Measurements from ENCODE around the gene ATE1.

The ATE1 gene

GRCh38 chr10:121803611-121804010 lies 124.2 kb downstream of the ATE1 start:
- Histone ChIP-seq H3K27ac (ENCODE audit: low read depth, low read length) (no peak overlapping the region), H3K36me3 (ENCODE audit: insufficient read depth, low read length) (no peaks in the 10 kb centered on the region), H3K9ac (ENCODE audit: low read length) (no peak overlapping the region), H3K4me3 (ENCODE audit: low read depth in 1 of 2, low read length in 2 of 2) (no peak overlapping the region), H3K4me1 (ENCODE audit: insufficient read depth, low read length) (no peaks in the 10 kb centered on the region), H3K9me3 (ENCODE audit: low read length) (no peaks in the 10 kb centered on the region), H3K27me3 (ENCODE audit: control insufficient read depth in 1 of 2, insufficient read depth in 2 of 2, low read length in 2 of 2) (no peaks in the 10 kb centered on the region)

- Histone ChIP-seq H3K9ac (ENCODE audit: low read length) (no peak overlapping the region), H3K36me3 (ENCODE audit: insufficient read depth, low read length) (no peaks in the 10 kb centered on the region), H3K27me3 (ENCODE audit: control insufficient read depth in 1 of 2, insufficient read depth in 2 of 2, low read length in 2 of 2) (no peaks in the 10 kb centered on the region), H3K9me3 (ENCODE audit: low read length) (no peaks in the 10 kb centered on the region), H3K4me1 (ENCODE audit: insufficient read depth, low read length) (no peaks in the 10 kb centered on the region), H3K27ac (ENCODE audit: low read depth, low read length) (no peak overlapping the region), H3K4me3 (ENCODE audit: low read depth in 1 of 2, low read length in 2 of 2) (no peak overlapping the region)
These were observed 127.0 kb downstream of the ATE1 start for GRCh38 chr10:121800831-121801230.

- Histone ChIP-seq H3K27ac (ENCODE audit: low read depth, low read length) (no peak overlapping the region), H3K4me3 (ENCODE audit: low read depth in 1 of 2, low read length in 2 of 2) (no peak overlapping the region), H3K4me1 (ENCODE audit: insufficient read depth, low read length) (no peaks in the 10 kb centered on the region)
These were observed 127.7 kb downstream of the ATE1 start for GRCh38 chr10:121800146-121800545.

DNA sequence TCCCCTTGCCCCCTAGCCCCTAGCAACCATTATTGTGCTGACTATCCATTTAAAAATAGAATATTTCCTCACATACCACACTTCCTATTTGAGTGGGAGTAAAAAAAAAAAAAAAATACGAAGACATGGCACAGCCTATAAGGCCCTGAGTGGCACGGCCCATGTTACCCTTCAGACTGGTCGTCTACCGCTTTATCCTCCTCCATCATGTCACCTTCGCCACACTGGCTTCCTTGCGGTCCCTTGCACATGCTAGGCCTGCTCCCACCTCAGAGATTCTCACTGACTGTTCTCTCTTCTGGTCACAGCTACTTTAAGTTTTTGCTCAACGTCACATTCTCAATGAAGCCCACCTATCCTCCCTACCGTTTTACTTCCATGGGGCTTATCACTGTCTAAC lies 130.3 kb downstream of the ATE1 start:
- Histone ChIP-seq H3K4me1 (ENCODE audit: insufficient read depth, low read length) (no peaks in the 10 kb centered on the region), H3K36me3 (ENCODE audit: insufficient read depth, low read length) (no peaks in the 10 kb centered on the region), H3K27me3 (ENCODE audit: control insufficient read depth in 1 of 2, insufficient read depth in 2 of 2, low read length in 2 of 2) (no peaks in the 10 kb centered on the region)

More at GRCh38 chr10:121800146-121800545, 127.7 kb downstream of the ATE1 start:
- Histone ChIP-seq H3K36me3 (ENCODE audit: insufficient read depth, low read length) (no peaks in the 10 kb centered on the region), H3K9me3 (ENCODE audit: low read length) (no peaks in the 10 kb centered on the region), H3K27me3 (ENCODE audit: control insufficient read depth in 1 of 2, insufficient read depth in 2 of 2, low read length in 2 of 2) (no peaks in the 10 kb centered on the region), H3K9ac (ENCODE audit: low read length) (no peak overlapping the region)

DNA sequence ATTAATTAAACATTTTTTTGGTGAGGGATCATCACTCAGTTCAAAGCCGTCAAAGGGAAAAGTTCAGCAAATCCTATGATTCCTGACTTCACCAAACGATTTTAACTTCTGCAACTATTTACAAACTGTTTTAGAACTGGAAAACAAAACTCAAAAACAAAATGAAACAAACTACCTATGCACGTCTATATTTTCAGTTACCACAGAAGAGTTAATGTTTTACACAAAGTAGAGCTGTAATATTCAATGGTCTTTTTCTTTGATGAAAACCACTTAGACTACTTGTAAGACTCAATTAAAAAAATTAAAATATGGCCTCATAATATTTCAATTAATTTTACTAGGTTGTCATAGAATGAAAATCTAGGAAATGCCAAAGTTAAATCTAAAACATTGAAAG lies 131.5 kb downstream of the ATE1 start:
- no peak overlapping the region for H3K9ac ChIP-seq (ENCODE audit: low read length)
- H3K4me1 ChIP-seq (ENCODE audit: insufficient read depth, low read length), result no peaks in the 10 kb centered on the region
- H3K36me3 ChIP-seq (ENCODE audit: insufficient read depth, low read length), result no peaks in the 10 kb centered on the region
- H3K9me3 ChIP-seq (ENCODE audit: low read length), result no peaks in the 10 kb centered on the region
- no peak overlapping the region for H3K4me3 ChIP-seq (ENCODE audit: low read depth in 1 of 2, low read length in 2 of 2)
- H3K27me3 ChIP-seq (ENCODE audit: control insufficient read depth in 1 of 2, insufficient read depth in 2 of 2, low read length in 2 of 2), result no peaks in the 10 kb centered on the region
- H3K27ac ChIP-seq (ENCODE audit: low read depth, low read length), result no peak overlapping the region

More for the DNA sequence above, 130.3 kb downstream of the ATE1 start:
- H3K9me3 ChIP-seq (ENCODE audit: low read length), result no peaks in the 10 kb centered on the region
- no peak overlapping the region for H3K4me3 ChIP-seq (ENCODE audit: low read depth in 1 of 2, low read length in 2 of 2)
- no peak overlapping the region for H3K9ac ChIP-seq (ENCODE audit: low read length)
- H3K27ac ChIP-seq (ENCODE audit: low read depth, low read length), result no peak overlapping the region

GRCh38 chr10:121792198-121792597 lies 135.6 kb downstream of the ATE1 start:
- H3K4me3 ChIP-seq (ENCODE audit: low read depth in 1 of 2, low read length in 2 of 2), result no peak overlapping the region
- H3K36me3 ChIP-seq (ENCODE audit: insufficient read depth, low read length), result peaks cover 6% of the 10 kb centered on the region
- H3K4me1 ChIP-seq (ENCODE audit: insufficient read depth, low read length), result no peaks in the 10 kb centered on the region
- H3K9me3 ChIP-seq (ENCODE audit: low read length), result no peaks in the 10 kb centered on the region
- H3K27ac ChIP-seq (ENCODE audit: low read depth, low read length), result no peak overlapping the region
- no peaks in the 10 kb centered on the region for H3K27me3 ChIP-seq (ENCODE audit: control insufficient read depth in 1 of 2, insufficient read depth in 2 of 2, low read length in 2 of 2)
- no peak overlapping the region for H3K9ac ChIP-seq (ENCODE audit: low read length)

DNA sequence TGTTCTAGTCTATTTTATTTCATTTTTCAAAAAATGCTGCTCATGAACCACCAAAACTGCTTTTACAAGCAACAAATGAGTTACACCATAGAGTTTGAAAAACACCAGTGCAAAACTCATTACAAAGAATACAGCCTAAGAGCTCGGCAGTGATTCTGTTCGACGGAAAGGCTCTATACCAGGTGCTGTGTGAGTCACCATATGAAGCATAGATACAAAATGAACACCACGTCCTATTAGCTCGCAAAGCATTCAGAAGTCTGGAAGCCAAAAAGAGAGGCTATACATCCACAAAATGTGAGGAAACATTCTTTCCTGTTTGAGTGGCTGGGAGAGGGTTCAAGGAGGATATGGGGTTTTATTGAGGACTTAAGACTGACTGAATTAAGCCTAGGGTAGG lies 136.1 kb downstream of the ATE1 start:
- Histone ChIP-seq H3K4me1 (ENCODE audit: insufficient read depth, low read length) (no peaks in the 10 kb centered on the region), H3K9me3 (ENCODE audit: low read length) (no peaks in the 10 kb centered on the region), H3K27me3 (ENCODE audit: control insufficient read depth in 1 of 2, insufficient read depth in 2 of 2, low read length in 2 of 2) (no peaks in the 10 kb centered on the region), H3K9ac (ENCODE audit: low read length) (no peak overlapping the region), H3K36me3 (ENCODE audit: insufficient read depth, low read length) (peaks cover 6% of the 10 kb centered on the region), H3K4me3 (ENCODE audit: low read depth in 1 of 2, low read length in 2 of 2) (no peak overlapping the region), H3K27ac (ENCODE audit: low read depth, low read length) (no peak overlapping the region)

- Histone ChIP-seq H3K27me3 (ENCODE audit: control insufficient read depth in 1 of 2, insufficient read depth in 2 of 2, low read length in 2 of 2) (no peaks in the 10 kb centered on the region), H3K4me1 (ENCODE audit: insufficient read depth, low read length) (no peaks in the 10 kb centered on the region), H3K9ac (ENCODE audit: low read length) (no peak overlapping the region), H3K27ac (ENCODE audit: low read depth, low read length) (no peak overlapping the region), H3K36me3 (ENCODE audit: insufficient read depth, low read length) (peaks cover 6% of the 10 kb centered on the region), H3K9me3 (ENCODE audit: low read length) (no peaks in the 10 kb centered on the region), H3K4me3 (ENCODE audit: low read depth in 1 of 2, low read length in 2 of 2) (no peak overlapping the region)
These were observed 139.1 kb downstream of the ATE1 start for GRCh38 chr10:121788717-121789116.

DNA sequence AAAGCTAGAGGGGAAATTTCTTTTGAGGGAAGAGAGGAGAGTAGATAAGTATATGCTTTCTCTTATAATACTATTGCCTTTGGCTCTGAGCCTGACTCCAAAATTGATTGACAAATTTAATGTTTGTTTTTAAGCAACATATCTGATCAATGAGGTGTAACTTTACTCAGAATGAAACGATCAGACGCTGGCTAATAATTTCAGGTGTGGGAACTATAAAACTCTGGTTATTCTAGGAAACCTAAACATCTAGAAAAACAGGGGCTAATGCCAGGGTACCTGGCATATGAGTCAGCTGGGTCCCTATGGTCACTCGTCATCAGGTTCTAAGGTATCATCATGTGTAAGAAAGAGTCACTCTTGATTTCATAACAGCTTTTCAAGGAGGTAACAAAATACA lies 139.7 kb downstream of the ATE1 start:
- no peaks in the 10 kb centered on the region for H3K9me3 ChIP-seq (ENCODE audit: low read length)
- H3K36me3 ChIP-seq (ENCODE audit: insufficient read depth, low read length), result peaks cover 6% of the 10 kb centered on the region
- no peak overlapping the region for H3K4me3 ChIP-seq (ENCODE audit: low read depth in 1 of 2, low read length in 2 of 2)
- no peaks in the 10 kb centered on the region for H3K4me1 ChIP-seq (ENCODE audit: insufficient read depth, low read length)
- no peaks in the 10 kb centered on the region for H3K27me3 ChIP-seq (ENCODE audit: control insufficient read depth in 1 of 2, insufficient read depth in 2 of 2, low read length in 2 of 2)
- H3K9ac ChIP-seq (ENCODE audit: low read length), result no peak overlapping the region
- no peak overlapping the region for H3K27ac ChIP-seq (ENCODE audit: low read depth, low read length)

GRCh38 chr10:121787169-121787568 lies 140.7 kb downstream of the ATE1 start:
- peaks cover 6% of the 10 kb centered on the region for H3K36me3 ChIP-seq (ENCODE audit: insufficient read depth, low read length)
- H3K9me3 ChIP-seq (ENCODE audit: low read length), result no peaks in the 10 kb centered on the region
- H3K27me3 ChIP-seq (ENCODE audit: control insufficient read depth in 1 of 2, insufficient read depth in 2 of 2, low read length in 2 of 2), result no peaks in the 10 kb centered on the region
- H3K9ac ChIP-seq (ENCODE audit: low read length), result no peak overlapping the region
- no peak overlapping the region for H3K4me3 ChIP-seq (ENCODE audit: low read depth in 1 of 2, low read length in 2 of 2)
- H3K4me1 ChIP-seq (ENCODE audit: insufficient read depth, low read length), result no peaks in the 10 kb centered on the region
- H3K27ac ChIP-seq (ENCODE audit: low read depth, low read length), result no peak overlapping the region

GRCh38 chr10:121783782-121784372 lies 144.0 kb downstream of the ATE1 start:
- peaks cover 4% of the 10 kb centered on the region for H3K36me3 ChIP-seq (ENCODE audit: insufficient read depth, low read length)
- no peak overlapping the region for H3K27ac ChIP-seq (ENCODE audit: low read depth, low read length)
- no peaks in the 10 kb centered on the region for H3K27me3 ChIP-seq (ENCODE audit: control insufficient read depth in 1 of 2, insufficient read depth in 2 of 2, low read length in 2 of 2)
- H3K9me3 ChIP-seq (ENCODE audit: low read length), result no peaks in the 10 kb centered on the region
- H3K4me3 ChIP-seq (ENCODE audit: low read depth in 1 of 2, low read length in 2 of 2), result no peak overlapping the region
- no peaks in the 10 kb centered on the region for H3K4me1 ChIP-seq (ENCODE audit: insufficient read depth, low read length)
- H3K9ac ChIP-seq (ENCODE audit: low read length), result no peak overlapping the region

- no peaks in the 10 kb centered on the region for H3K9me3 ChIP-seq (ENCODE audit: low read length)
- H3K36me3 ChIP-seq (ENCODE audit: insufficient read depth, low read length), result no peaks in the 10 kb centered on the region
- no peak overlapping the region for H3K9ac ChIP-seq (ENCODE audit: low read length)
- no peak overlapping the region for H3K27ac ChIP-seq (ENCODE audit: low read depth, low read length)
- H3K4me1 ChIP-seq (ENCODE audit: insufficient read depth, low read length), result no peaks in the 10 kb centered on the region
- H3K4me3 ChIP-seq (ENCODE audit: low read depth in 1 of 2, low read length in 2 of 2), result no peak overlapping the region
- no peaks in the 10 kb centered on the region for H3K27me3 ChIP-seq (ENCODE audit: control insufficient read depth in 1 of 2, insufficient read depth in 2 of 2, low read length in 2 of 2)
These were observed 146.7 kb downstream of the ATE1 start for GRCh38 chr10:121781101-121781500.
